SK-N-MC (cell line): Measurements from ENCODE around the gene POMT1.

Experiments
- EZH2 ChIP-seq: fragments of 200-600 bp; sonication (generic); IDR thresholded peaks from one replicate; pipeline ENCODE4 v1.6.1; 2017; ENCODE audit warnings: antibody characterized with exemption
- POLR2AphosphoS5 ChIP-seq: IDR thresholded peaks from 2 replicates; pipeline ENCODE4 v1.6.1; 2012; ENCODE audit warnings: mild to moderate bottlenecking, low read depth, low read length, borderline replicate concordance

GRCh38 chr9:131554087-131554842, 51.5 kb downstream of the POMT1 start:
- TF ChIP-seq POLR2AphosphoS5 (no peak), EZH2 (no peak)
